ES-I3 (cell line): ENCODE data around the gene WHAMM.
A peak's percentile ranks its signal among the peaks of the same experiment; 100 is the strongest.
"Not testable (repeated sequence)": the region's sequence is repeated elsewhere in the genome, so short reads cannot be mapped to it uniquely, and the experiment has no call there.

ENCODE experiments used
- H3K36me3 ChIP-seq: 2 replicates; pipeline ENCODE4 v1.6.1; 2013; ENCODE audit warnings: mild to moderate bottlenecking, low read length, control low read depth, moderate library complexity; ENCODE audit not compliant: insufficient read depth
- H3K4me1 ChIP-seq: 2 replicates; pipeline ENCODE4 v1.6.1; 2013; ENCODE audit warnings: mild to moderate bottlenecking, control low read depth, low read length; ENCODE audit not compliant: insufficient read depth
- H3K9ac ChIP-seq: 2 replicates; pipeline ENCODE4 v1.6.1; 2013; ENCODE audit warnings: low read depth, mild to moderate bottlenecking, low read length, moderate library complexity
- H3K9me3 ChIP-seq: 2 replicates; pipeline ENCODE4 v1.6.1; 2013; ENCODE audit warnings: mild to moderate bottlenecking, low read length, moderate library complexity; ENCODE audit not compliant: control insufficient read depth, insufficient read depth

WHAMM gene

GRCh38 chr15:82810890-82811426 is 1.5 kb downstream of the WHAMM start:
- no peaks in the 10 kb centered on the region for H3K9me3 ChIP-seq
- H3K36me3 ChIP-seq, result peaks cover 3% of the 10 kb centered on the region; the same call in 1 of the 2 replicates
- peak overlapping the region; percentile 83 for H3K9ac ChIP-seq
- peaks cover 6% of the 10 kb centered on the region; the same call in 1 of the 2 replicates for H3K4me1 ChIP-seq

- H3K9ac ChIP-seq, result no peak overlapping the region
- H3K36me3 ChIP-seq, result peaks cover 3% of the 10 kb centered on the region; the same call in 1 of the 2 replicates
- no peaks in the 10 kb centered on the region for H3K9me3 ChIP-seq
- H3K4me1 ChIP-seq, result peaks cover 6% of the 10 kb centered on the region; the same call in 1 of the 2 replicates
Measured at GRCh38 chr15:82812994-82813393, 3.6 kb downstream of the WHAMM start.

- Histone ChIP-seq H3K36me3 (peaks cover 4% of the 10 kb centered on the region; the same call in 1 of the 2 replicates), H3K4me1 (no peaks in the 10 kb centered on the region)
Measured at GRCh38 chr15:82820128-82820527, 10.7 kb downstream of the WHAMM start.

GRCh38 chr15:82821396-82821795 is 12.0 kb downstream of the WHAMM start:
- H3K4me1 ChIP-seq, H3K9ac ChIP-seq, H3K9me3 ChIP-seq, H3K36me3 ChIP-seq: not testable (repeated sequence)

More at GRCh38 chr15:82820128-82820527, 10.7 kb downstream of the WHAMM start:
- Histone ChIP-seq H3K9me3 (0 out of 2 replicates have a peak, but pooled peaks cover 3% of the 10 kb centered on the region), H3K9ac (no peak overlapping the region)

- not testable (repeated sequence) for H3K9ac ChIP-seq, H3K9me3 ChIP-seq, H3K4me1 ChIP-seq, H3K36me3 ChIP-seq
Measured at GRCh38 chr15:82821851-82822250, 12.4 kb downstream of the WHAMM start.

- Histone ChIP-seq H3K4me1 (no peaks in the 10 kb centered on the region), H3K9me3 (0 out of 2 replicates have a peak, but pooled peaks cover 3% of the 10 kb centered on the region), H3K9ac (no peak overlapping the region), H3K36me3 (peaks cover 10% of the 10 kb centered on the region)
Measured at GRCh38 chr15:82823049-82823448, 13.6 kb downstream of the WHAMM start.

- H3K36me3 ChIP-seq, result peaks cover 12% of the 10 kb centered on the region
- H3K9me3 ChIP-seq, result no peaks in the 10 kb centered on the region
Measured at GRCh38 chr15:82828075-82828474, 18.6 kb downstream of the WHAMM start.

GRCh38 chr15:82829234-82829633 is 19.8 kb downstream of the WHAMM start:
- Histone ChIP-seq H3K4me1 (peaks cover 11% of the 10 kb centered on the region), H3K36me3 (peaks cover 17% of the 10 kb centered on the region), H3K9ac (no peak overlapping the region), H3K9me3 (no peaks in the 10 kb centered on the region)

More at GRCh38 chr15:82828075-82828474, 18.6 kb downstream of the WHAMM start:
- Histone ChIP-seq H3K9ac (no peak overlapping the region), H3K4me1 (peaks cover 11% of the 10 kb centered on the region)

- no peak overlapping the region for H3K9ac ChIP-seq
- peaks cover 11% of the 10 kb centered on the region for H3K4me1 ChIP-seq
- H3K36me3 ChIP-seq, result peaks cover 25% of the 10 kb centered on the region
- no peaks in the 10 kb centered on the region for H3K9me3 ChIP-seq
Measured at GRCh38 chr15:82830427-82831173, 21.2 kb downstream of the WHAMM start.

- Histone ChIP-seq H3K36me3 (peaks cover 25% of the 10 kb centered on the region), H3K9ac (no peak overlapping the region), H3K4me1 (peaks cover 11% of the 10 kb centered on the region), H3K9me3 (no peaks in the 10 kb centered on the region)
Measured at GRCh38 chr15:82831894-82832600, 22.6 kb downstream of the WHAMM start.

GRCh38 chr15:82832601-82833361 is 23.4 kb downstream of the WHAMM start:
- peaks cover 11% of the 10 kb centered on the region for H3K4me1 ChIP-seq
- no peaks in the 10 kb centered on the region for H3K9me3 ChIP-seq
- H3K9ac ChIP-seq, result no peak overlapping the region
- H3K36me3 ChIP-seq, result peaks cover 22% of the 10 kb centered on the region

GRCh38 chr15:82833362-82833682 is 23.9 kb downstream of the WHAMM start:
- Histone ChIP-seq H3K9me3 (no peaks in the 10 kb centered on the region), H3K4me1 (peaks cover 11% of the 10 kb centered on the region), H3K9ac (no peak overlapping the region), H3K36me3 (peaks cover 18% of the 10 kb centered on the region)

GRCh38 chr15:82835391-82835917 is 26.0 kb downstream of the WHAMM start:
- H3K9ac ChIP-seq, result no peak overlapping the region
- H3K4me1 ChIP-seq, result peaks cover 11% of the 10 kb centered on the region
- no peaks in the 10 kb centered on the region for H3K9me3 ChIP-seq
- peaks cover 13% of the 10 kb centered on the region for H3K36me3 ChIP-seq
